OCI-LY7 (cell line): ENCODE measurements around the gene HDGFL2. TPM values are rescaled to one million over a fixed set of nuclear protein-coding genes. Genes with fewer than 3 reads are reported as not detected.

Source experiments
- BruUV-seq: library from RNA; stranded (reverse); fragments of 400-500 nt; replicated peaks from 2 replicates; lab custom pipeline; 2021; lab: Mats Ljungman, UMichigan
- CTCF ChIA-PET: fragments of 300-600 bp; sonication (Branson Sonifier 250); formaldehyde crosslinking; loops from one replicate; lab custom pipeline; 2022; ENCODE audit warnings: antibody characterized with exemption; ENCODE audit not compliant: unreplicated experiment; lab: Charles Lee
- POLR2A ChIA-PET: fragments of 300-600 bp; sonication (Branson Sonifier 250); formaldehyde crosslinking; loops from one replicate; lab custom pipeline; 2022; ENCODE audit warnings: antibody characterized with exemption; lab: Charles Lee
- DNase-seq: peaks from one replicate; pipeline ENCODE4 v3.0.0-alpha.2; 2015; ENCODE audit warnings: low spot score
- H2AFZ ChIP-seq: fragments of 200-600 bp; sonication (generic), shearing (Covaris generic); 2 replicates; pipeline ENCODE4 v1.6.1; 2014; ENCODE audit warnings: mild to moderate bottlenecking, antibody characterized with exemption, low read length, moderate library complexity
- H3K27ac ChIP-seq: fragments of 200-600 bp; sonication (generic); 2 replicates; pipeline ENCODE4 v1.5.1; 2014; ENCODE audit warnings: mixed run types, low read depth, mild to moderate bottlenecking, moderate library complexity, low read length, inconsistent platforms; ENCODE audit not compliant: poor library complexity, severe bottlenecking
- H3K36me3 ChIP-seq: fragments of 200-600 bp; sonication (generic); 2 replicates; pipeline ENCODE4 v1.6.1; 2014; ENCODE audit warnings: mild to moderate bottlenecking, antibody characterized with exemption, low read length, moderate library complexity, mixed read lengths; ENCODE audit not compliant: insufficient read depth
- H3K4me1 ChIP-seq: fragments of 200-600 bp; sonication (generic); 2 replicates; pipeline ENCODE4 v1.5.1; 2014; ENCODE audit warnings: mild to moderate bottlenecking, low read length; ENCODE audit not compliant: insufficient read depth, poor library complexity, severe bottlenecking
- H3K4me2 ChIP-seq: fragments of 200-600 bp; sonication (generic); 2 replicates; pipeline ENCODE4 v1.6.1; 2014; ENCODE audit warnings: mild to moderate bottlenecking, low read length
- H3K4me3 ChIP-seq: fragments of 200-600 bp; sonication (generic); 2 replicates; pipeline ENCODE4 v1.5.1; 2014; ENCODE audit warnings: mild to moderate bottlenecking, low read depth, low read length; ENCODE audit not compliant: poor library complexity, severe bottlenecking
- H3K79me2 ChIP-seq: fragments of 200-600 bp; sonication (generic); 2 replicates; pipeline ENCODE4 v1.6.1; 2016; ENCODE audit warnings: low read depth, mild to moderate bottlenecking, low read length, moderate library complexity, mixed read lengths; ENCODE audit not compliant: insufficient read depth
- H3K9me2 ChIP-seq: fragments of 200-600 bp; sonication (generic); 2 replicates; pipeline ENCODE4 v1.6.1; 2016; ENCODE audit warnings: mild to moderate bottlenecking, low read length, mixed read lengths; ENCODE audit not compliant: insufficient read depth
- H3K9me3 ChIP-seq: fragments of 200-600 bp; sonication (generic); 2 replicates; pipeline ENCODE4 v1.6.1; 2014; ENCODE audit warnings: mild to moderate bottlenecking, mixed run types, low read length, mixed read lengths
- H4K20me1 ChIP-seq: fragments of 200-600 bp; sonication (generic); 2 replicates; pipeline ENCODE4 v1.6.1; 2014; ENCODE audit warnings: mild to moderate bottlenecking, antibody characterized with exemption, low read length, moderate library complexity, mixed read lengths; ENCODE audit not compliant: insufficient read depth
- CTCF ChIP-seq: fragments of 200-600 bp; sonication (generic); conservative IDR thresholded peaks from 2 replicates; pipeline ENCODE4 v1.5.1; 2014; ENCODE audit warnings: mild to moderate bottlenecking, antibody characterized with exemption, low read length, moderate library complexity, mixed read lengths
- EZH2phosphoT487 ChIP-seq: fragments of 200-600 bp; sonication (generic); IDR thresholded peaks from 2 replicates; pipeline ENCODE4 v1.6.1; 2018; ENCODE audit warnings: low read depth, borderline replicate concordance, mild to moderate bottlenecking, mixed run types, antibody characterized with exemption, low read length, moderate library complexity, mixed read lengths
- intact Hi-C: fragments of 100-400 bp; cut with micrococcal nuclease; formaldehyde crosslinking; loops from one replicate; pipeline ENCODE4 v1.10.0; 2022; ENCODE audit not compliant: unreplicated experiment
- total RNA-seq, 2 experiments: library from RNA; depleted of rRNA in 1 of 2; stranded (reverse); fragments of >200 nt in 1 of 2; shearing (Covaris generic) in 1 of 2; gene quantifications; 2 replicates each; pipeline ENCODE4 v1.2.3, GENCODE V29; 2014 to 2022

HDGFL2 gene
- total RNA-seq, 2 experiments from 2014 or later: 54.5 to 85.9 TPM

- Histone ChIP-seq H3K4me2 (no peak overlapping the region), H2AFZ (no peak overlapping the region), H4K20me1 (no peaks in the 10 kb centered on the region; the same call in 1 of the 2 replicates), H3K79me2 (no peaks in the 10 kb centered on the region), H3K9me3 (no peaks in the 10 kb centered on the region), H3K4me3 (no peak overlapping the region), H3K4me1 (no peaks in the 10 kb centered on the region), H3K9me2 (no peaks in the 10 kb centered on the region), H3K36me3 (peaks cover 87% of the 10 kb centered on the region), H3K27ac (no peak overlapping the region)
- no peak for TF ChIP-seq CTCF
- TF ChIP-seq EZH2phosphoT487: no peak
- BruUV-seq: no TSS peak
- no peak for DNase-seq
- intact Hi-C loops: no loop called here
- CTCF ChIA-PET: no interaction called here
- POLR2A ChIA-PET: no interaction called here
Measured at GRCh38 chr19:4447327-4448146, 24.6 kb upstream of the HDGFL2 start.

DNA sequence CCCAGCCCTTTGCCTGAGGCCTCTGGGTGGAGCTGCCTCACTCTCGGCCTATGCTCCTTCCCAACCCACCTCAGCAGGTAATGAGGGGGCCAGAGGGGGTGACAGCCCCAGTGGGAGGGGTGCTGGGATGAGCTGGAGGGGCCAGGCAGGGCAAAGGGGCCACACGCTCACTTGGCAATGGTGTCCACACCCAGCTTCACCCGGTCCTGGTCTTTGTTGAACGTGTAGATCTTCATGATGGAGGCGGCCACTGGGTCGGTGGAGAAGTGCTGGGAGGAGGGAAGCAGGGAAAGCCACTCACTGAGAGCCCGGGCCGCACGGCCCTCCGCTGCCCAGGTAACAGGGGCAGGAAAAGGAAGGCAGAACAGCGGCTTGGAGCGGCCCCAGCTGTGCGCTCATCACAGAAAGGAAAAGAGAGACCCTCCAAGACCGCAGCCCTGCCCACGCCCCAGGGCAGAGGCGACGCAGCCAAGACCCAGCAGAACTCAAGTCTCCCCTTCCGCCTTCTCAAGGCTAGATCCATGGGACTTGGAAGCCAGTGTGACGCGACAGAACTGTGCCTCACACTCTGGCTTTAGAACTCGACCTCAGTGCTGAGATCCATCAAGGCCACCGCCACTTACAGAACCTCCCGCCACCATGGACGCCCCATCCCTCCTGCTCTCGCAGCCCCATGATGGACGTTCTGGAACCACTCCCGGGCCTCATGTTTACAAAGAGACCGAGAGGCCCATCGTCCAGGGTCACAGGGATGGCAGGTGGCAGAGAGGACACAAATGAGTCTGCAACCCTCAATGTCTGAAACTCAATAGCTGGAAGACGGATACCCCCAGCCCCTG, 23.7 kb upstream of the HDGFL2 start:
- DNase-seq: no peak
- intact Hi-C loops: no loop called here
- Histone ChIP-seq H3K4me1 (no peaks in the 10 kb centered on the region), H3K4me3 (no peak overlapping the region), H2AFZ (no peak overlapping the region), H3K36me3 (peaks cover 87% of the 10 kb centered on the region), H3K4me2 (no peak overlapping the region), H3K79me2 (no peaks in the 10 kb centered on the region), H4K20me1 (no peaks in the 10 kb centered on the region; the same call in 1 of the 2 replicates), H3K9me3 (no peaks in the 10 kb centered on the region), H3K9me2 (no peaks in the 10 kb centered on the region), H3K27ac (no peak overlapping the region)
- ChIA-PET POLR2A (no interaction called here), CTCF (no interaction called here)
- TF ChIP-seq EZH2phosphoT487 (no peak), CTCF (no peak)
- no TSS peak for BruUV-seq
